HepG2 (cell line): Measurements from ENCODE around the gene MT1G. TPM values are rescaled to one million over a fixed set of nuclear protein-coding genes. Genes with fewer than 3 reads are reported as not detected.

ENCODE experiments used
- CREB1 ChIP-seq, 2 experiments: fragments of 450-650 bp in 1 of 2; IDR thresholded peaks; 2 replicates each; pipeline ENCODE4 v1.6.1; 2016 to 2017; ENCODE audit warnings: control low read depth in 1 of 2, mild to moderate bottlenecking in 1 of 2, missing compliant biosample characterization in 1 of 2, missing genetic modification characterization in 1 of 2
- EED ChIP-seq: sonication (generic); formaldehyde crosslinking; IDR thresholded peaks from 2 replicates; pipeline ENCODE4 v1.5.0; 2020; ENCODE audit warnings: mild to moderate bottlenecking, missing genetic modification reagents
- MTA1 ChIP-seq: sonication (generic); formaldehyde crosslinking; IDR thresholded peaks from 2 replicates; pipeline ENCODE4 v1.4.0; 2020; ENCODE audit warnings: missing genetic modification reagents, mild to moderate bottlenecking, borderline replicate concordance
- MTF2 ChIP-seq: sonication (generic); formaldehyde crosslinking; IDR thresholded peaks from 2 replicates; pipeline ENCODE4 v1.5.0; 2020; ENCODE audit warnings: missing genetic modification reagents, borderline replicate concordance
- NCOA5 ChIP-seq: sonication (generic); formaldehyde crosslinking; IDR thresholded peaks from 2 replicates; pipeline ENCODE4 v1.4.0; 2020; ENCODE audit warnings: missing genetic modification reagents
- RFXANK ChIP-seq: IDR thresholded peaks from 2 replicates; pipeline ENCODE4 v1.6.1; 2016
- THYN1 ChIP-seq: sonication (generic); formaldehyde crosslinking; IDR thresholded peaks from 2 replicates; pipeline ENCODE4 v1.8.1; 2023; ENCODE audit warnings: low read depth, mild to moderate bottlenecking, moderate library complexity, missing genetic modification reagents, borderline replicate concordance
- ZMYM2 ChIP-seq: sonication (generic); formaldehyde crosslinking; IDR thresholded peaks from 2 replicates; pipeline ENCODE4 v1.8.0; 2022; ENCODE audit warnings: mild to moderate bottlenecking, missing genetic modification reagents
- ZNF546 ChIP-seq: sonication (generic); formaldehyde crosslinking; conservative IDR thresholded peaks from 2 replicates; pipeline ENCODE4 v1.8.1; 2023; ENCODE audit warnings: mild to moderate bottlenecking, missing genetic modification reagents
- ZNF709 ChIP-seq: sonication (generic); formaldehyde crosslinking; IDR thresholded peaks from 2 replicates; pipeline ENCODE4 v1.5.0; 2020; ENCODE audit warnings: mild to moderate bottlenecking, missing genetic modification reagents
- ZNF749 ChIP-seq: sonication (generic); formaldehyde crosslinking; IDR thresholded peaks from 2 replicates; pipeline ENCODE4 v1.8.0; 2022; ENCODE audit warnings: mild to moderate bottlenecking, missing genetic modification reagents, moderate library complexity, borderline replicate concordance
- ZNF772 ChIP-seq: sonication (generic); formaldehyde crosslinking; IDR thresholded peaks from 2 replicates; pipeline ENCODE4 v1.5.0; 2020; ENCODE audit warnings: mild to moderate bottlenecking, missing genetic modification reagents
- polyA plus RNA-seq, 8 experiments: library from polyadenylated mRNA; depleted of rRNA in 3 of 8; stranded (reverse) in 7 of 8; unstranded in 1 of 8; fragments of >200 nt; fragmentation: Illumina TruSeq in 4 of 8; extraction: Trizol in 4 of 8; gene quantifications; 2 replicates each; pipeline versions ENCODE4 v1.2.1 to v1.2.3, GENCODE V29; 2011 to 2016; ENCODE audit warnings: low read depth in 4 of 8, missing spikeins in 1 of 8, mixed read lengths in 1 of 8; ENCODE audit not compliant: insufficient read depth in 1 of 8
- total RNA-seq, 5 experiments: library from RNA; depleted of rRNA; stranded (reverse); fragments of >200 nt; fragmentation: Illumina TruSeq; extraction: Trizol; gene quantifications; 2 replicates each; pipeline ENCODE4 v1.2.3, GENCODE V29; 2016; ENCODE audit warnings: low read depth in 1 of 5
- TF ChIP-seq, protein P1 (sequence below): sonication (generic); formaldehyde crosslinking; IDR thresholded peaks from 2 replicates; pipeline ENCODE4 v1.9.0; 2021; ENCODE audit warnings: mild to moderate bottlenecking, missing genetic modification reagents
- TF ChIP-seq, protein P2 (sequence below): sonication (generic); formaldehyde crosslinking; IDR thresholded peaks from 2 replicates; pipeline ENCODE4 v1.4.0; 2020; ENCODE audit warnings: missing genetic modification reagents, borderline replicate concordance
- TF ChIP-seq, protein P3 (sequence below): sonication (generic); formaldehyde crosslinking; IDR thresholded peaks from 2 replicates; pipeline ENCODE4 v1.8.0; 2022; ENCODE audit warnings: missing genetic modification reagents, low read depth, mild to moderate bottlenecking, borderline replicate concordance

The MT1G gene
- total and polyA plus RNA-seq, 2 of the 13 experiments (the other 11 are each of a cell fraction or from before 2014, with no cell fraction given), result 3.6 to 377 TPM

DNA sequence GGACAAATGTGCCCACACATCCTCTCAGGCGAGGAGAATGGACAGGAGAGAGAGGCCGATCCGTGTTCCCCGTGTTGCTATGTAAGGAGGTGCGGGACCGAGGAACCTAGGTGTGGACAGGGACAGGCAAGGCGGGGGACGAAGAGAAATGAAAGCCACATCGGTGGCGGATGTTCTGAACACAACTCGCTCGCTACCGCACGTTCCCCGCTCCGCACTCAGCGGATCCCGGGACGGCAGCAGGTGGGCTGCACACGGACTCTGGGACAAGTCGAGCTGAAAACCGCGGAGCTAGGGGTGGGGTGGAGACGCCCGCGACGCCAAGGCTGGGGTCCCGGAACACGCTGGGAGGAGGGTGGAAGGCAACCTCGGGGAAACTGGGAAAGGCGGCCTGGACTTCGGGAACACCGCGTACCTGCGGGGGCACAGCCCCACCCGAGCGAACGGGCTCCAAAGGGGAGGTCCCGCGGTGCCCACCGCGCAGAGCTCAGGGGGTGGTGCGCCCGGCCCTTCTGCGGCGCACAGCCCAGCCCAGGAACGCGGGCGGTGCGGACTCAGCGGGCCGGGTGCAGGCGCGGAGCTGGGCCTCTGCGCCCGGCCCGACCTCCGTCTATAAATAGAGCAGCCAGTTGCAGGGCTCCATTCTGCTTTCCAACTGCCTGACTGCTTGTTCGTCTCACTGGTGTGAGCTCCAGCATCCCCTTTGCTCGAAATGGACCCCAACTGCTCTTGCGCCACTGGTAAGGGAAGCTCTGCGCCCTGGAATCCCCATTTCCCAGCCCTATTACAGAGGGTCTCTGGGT is 42.5 kb downstream of the MT1G start, which contains the start of gene MT1E (continued):
- TF ChIP-seq, protein P1, sequence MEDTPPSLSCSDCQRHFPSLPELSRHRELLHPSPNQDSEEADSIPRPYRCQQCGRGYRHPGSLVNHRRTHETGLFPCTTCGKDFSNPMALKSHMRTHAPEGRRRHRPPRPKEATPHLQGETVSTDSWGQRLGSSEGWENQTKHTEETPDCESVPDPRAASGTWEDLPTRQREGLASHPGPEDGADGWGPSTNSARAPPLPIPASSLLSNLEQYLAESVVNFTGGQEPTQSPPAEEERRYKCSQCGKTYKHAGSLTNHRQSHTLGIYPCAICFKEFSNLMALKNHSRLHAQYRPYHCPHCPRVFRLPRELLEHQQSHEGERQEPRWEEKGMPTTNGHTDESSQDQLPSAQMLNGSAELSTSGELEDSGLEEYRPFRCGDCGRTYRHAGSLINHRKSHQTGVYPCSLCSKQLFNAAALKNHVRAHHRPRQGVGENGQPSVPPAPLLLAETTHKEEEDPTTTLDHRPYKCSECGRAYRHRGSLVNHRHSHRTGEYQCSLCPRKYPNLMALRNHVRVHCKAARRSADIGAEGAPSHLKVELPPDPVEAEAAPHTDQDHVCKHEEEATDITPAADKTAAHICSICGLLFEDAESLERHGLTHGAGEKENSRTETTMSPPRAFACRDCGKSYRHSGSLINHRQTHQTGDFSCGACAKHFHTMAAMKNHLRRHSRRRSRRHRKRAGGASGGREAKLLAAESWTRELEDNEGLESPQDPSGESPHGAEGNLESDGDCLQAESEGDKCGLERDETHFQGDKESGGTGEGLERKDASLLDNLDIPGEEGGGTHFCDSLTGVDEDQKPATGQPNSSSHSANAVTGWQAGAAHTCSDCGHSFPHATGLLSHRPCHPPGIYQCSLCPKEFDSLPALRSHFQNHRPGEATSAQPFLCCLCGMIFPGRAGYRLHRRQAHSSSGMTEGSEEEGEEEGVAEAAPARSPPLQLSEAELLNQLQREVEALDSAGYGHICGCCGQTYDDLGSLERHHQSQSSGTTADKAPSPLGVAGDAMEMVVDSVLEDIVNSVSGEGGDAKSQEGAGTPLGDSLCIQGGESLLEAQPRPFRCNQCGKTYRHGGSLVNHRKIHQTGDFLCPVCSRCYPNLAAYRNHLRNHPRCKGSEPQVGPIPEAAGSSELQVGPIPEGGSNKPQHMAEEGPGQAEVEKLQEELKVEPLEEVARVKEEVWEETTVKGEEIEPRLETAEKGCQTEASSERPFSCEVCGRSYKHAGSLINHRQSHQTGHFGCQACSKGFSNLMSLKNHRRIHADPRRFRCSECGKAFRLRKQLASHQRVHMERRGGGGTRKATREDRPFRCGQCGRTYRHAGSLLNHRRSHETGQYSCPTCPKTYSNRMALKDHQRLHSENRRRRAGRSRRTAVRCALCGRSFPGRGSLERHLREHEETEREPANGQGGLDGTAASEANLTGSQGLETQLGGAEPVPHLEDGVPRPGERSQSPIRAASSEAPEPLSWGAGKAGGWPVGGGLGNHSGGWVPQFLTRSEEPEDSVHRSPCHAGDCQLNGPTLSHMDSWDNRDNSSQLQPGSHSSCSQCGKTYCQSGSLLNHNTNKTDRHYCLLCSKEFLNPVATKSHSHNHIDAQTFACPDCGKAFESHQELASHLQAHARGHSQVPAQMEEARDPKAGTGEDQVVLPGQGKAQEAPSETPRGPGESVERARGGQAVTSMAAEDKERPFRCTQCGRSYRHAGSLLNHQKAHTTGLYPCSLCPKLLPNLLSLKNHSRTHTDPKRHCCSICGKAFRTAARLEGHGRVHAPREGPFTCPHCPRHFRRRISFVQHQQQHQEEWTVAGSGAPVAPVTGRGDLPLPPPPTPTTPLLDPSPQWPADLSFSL (CRISPR knock-in tag), result 0 out of 2 replicates have a peak, but pooled peaks have one; percentile 12
- TF ChIP-seq THYN1 (no peak), ZNF546 (no peak), MTF2 (CRISPR knock-in tag) (0 out of 2 replicates have a peak, but pooled peaks have one; percentile 71), MTA1 (CRISPR knock-in tag) (peak; percentile 33; the same call in 1 of the 2 replicates), RFXANK (CRISPR knock-in tag) (peak; percentile 40; the same call in 1 of the 2 replicates), CREB1 (IDR thresholded peaks at IDR 0.05) (no peak), CREB1 (CRISPR knock-in tag; IDR thresholded peaks at IDR 0.05) (peak; percentile 50; the same call in 1 of the 2 replicates), EED (CRISPR knock-in tag) (peak; percentile 93), ZNF749 (CRISPR knock-in tag) (0 out of 2 replicates have a peak, but pooled peaks have one; percentile 47), ZMYM2 (peak; percentile 56; the same call in 1 of the 2 replicates), ZNF772 (CRISPR knock-in tag) (0 out of 2 replicates have a peak, but pooled peaks have one; percentile 52), NCOA5 (CRISPR knock-in tag) (no peak), ZNF709 (CRISPR knock-in tag) (peak; percentile 65; the same call in 1 of the 2 replicates)
- TF ChIP-seq, protein P2, sequence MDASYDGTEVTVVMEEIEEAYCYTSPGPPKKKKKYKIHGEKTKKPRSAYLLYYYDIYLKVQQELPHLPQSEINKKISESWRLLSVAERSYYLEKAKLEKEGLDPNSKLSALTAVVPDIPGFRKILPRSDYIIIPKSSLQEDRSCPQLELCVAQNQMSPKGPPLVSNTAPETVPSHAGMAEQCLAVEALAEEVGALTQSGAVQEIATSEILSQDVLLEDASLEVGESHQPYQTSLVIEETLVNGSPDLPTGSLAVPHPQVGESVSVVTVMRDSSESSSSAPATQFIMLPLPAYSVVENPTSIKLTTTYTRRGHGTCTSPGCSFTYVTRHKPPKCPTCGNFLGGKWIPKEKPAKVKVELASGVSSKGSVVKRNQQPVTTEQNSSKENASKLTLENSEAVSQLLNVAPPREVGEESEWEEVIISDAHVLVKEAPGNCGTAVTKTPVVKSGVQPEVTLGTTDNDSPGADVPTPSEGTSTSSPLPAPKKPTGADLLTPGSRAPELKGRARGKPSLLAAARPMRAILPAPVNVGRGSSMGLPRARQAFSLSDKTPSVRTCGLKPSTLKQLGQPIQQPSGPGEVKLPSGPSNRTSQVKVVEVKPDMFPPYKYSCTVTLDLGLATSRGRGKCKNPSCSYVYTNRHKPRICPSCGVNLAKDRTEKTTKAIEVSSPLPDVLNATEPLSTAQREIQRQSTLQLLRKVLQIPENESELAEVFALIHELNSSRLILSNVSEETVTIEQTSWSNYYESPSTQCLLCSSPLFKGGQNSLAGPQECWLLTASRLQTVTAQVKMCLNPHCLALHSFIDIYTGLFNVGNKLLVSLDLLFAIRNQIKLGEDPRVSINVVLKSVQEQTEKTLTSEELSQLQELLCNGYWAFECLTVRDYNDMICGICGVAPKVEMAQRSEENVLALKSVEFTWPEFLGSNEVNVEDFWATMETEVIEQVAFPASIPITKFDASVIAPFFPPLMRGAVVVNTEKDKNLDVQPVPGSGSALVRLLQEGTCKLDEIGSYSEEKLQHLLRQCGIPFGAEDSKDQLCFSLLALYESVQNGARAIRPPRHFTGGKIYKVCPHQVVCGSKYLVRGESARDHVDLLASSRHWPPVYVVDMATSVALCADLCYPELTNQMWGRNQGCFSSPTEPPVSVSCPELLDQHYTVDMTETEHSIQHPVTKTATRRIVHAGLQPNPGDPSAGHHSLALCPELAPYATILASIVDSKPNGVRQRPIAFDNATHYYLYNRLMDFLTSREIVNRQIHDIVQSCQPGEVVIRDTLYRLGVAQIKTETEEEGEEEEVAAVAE (CRISPR knock-in tag), result no peak
- TF ChIP-seq, protein P3, sequence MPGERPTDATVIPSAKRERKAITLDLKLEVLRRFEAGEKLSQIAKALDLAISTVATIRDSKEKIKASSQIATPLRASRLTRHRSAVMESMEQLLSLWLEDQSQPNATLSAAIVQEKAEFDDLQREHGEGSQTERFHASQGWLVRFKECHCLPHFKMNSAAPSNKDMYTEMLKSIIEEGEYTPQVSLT (CRISPR knock-in tag), result no peak
